ENCODE data around the gene C10orf90.

C10orf90 gene

DNA sequence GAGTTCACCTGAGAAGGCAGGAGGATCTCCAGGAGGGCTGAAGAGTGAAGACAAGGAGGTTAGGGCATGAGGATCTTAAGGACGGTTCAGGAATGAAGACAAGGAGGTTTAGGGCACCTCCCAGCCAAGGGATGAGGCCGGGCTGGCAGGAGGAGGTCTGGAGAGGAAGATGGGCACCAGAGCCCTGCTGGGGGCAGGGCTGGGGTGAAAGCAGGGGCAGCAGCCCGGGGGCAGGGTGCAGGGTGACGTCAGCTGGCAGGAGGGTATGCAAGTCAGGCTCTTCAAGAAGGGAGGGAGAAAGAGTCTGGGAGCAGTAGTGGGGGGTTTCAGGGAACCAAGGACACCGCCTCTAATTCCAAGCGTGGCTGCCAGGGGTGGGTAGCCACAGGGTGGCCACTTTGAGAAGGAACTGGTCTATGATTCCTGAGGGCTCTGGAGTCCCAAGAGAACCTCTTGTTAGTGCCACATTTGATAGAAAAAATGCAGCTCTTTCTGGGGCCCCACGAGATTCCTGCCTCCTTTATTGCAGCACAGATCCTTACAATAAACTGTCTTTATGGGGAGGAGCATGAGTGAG lies 101.6 kb downstream of the C10orf90 start:
- H3K4me1 Mint-ChIP-seq, result peaks cover 21% of the 10 kb centered on the region
- no peak overlapping the region for H3K27ac Mint-ChIP-seq
- H3K36me3 Mint-ChIP-seq (ENCODE audit: low read depth), result no peaks in the 10 kb centered on the region
- TF ChIP-seq, protein P1, sequence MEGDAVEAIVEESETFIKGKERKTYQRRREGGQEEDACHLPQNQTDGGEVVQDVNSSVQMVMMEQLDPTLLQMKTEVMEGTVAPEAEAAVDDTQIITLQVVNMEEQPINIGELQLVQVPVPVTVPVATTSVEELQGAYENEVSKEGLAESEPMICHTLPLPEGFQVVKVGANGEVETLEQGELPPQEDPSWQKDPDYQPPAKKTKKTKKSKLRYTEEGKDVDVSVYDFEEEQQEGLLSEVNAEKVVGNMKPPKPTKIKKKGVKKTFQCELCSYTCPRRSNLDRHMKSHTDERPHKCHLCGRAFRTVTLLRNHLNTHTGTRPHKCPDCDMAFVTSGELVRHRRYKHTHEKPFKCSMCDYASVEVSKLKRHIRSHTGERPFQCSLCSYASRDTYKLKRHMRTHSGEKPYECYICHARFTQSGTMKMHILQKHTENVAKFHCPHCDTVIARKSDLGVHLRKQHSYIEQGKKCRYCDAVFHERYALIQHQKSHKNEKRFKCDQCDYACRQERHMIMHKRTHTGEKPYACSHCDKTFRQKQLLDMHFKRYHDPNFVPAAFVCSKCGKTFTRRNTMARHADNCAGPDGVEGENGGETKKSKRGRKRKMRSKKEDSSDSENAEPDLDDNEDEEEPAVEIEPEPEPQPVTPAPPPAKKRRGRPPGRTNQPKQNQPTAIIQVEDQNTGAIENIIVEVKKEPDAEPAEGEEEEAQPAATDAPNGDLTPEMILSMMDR (IDR thresholded peaks at IDR 0.05; ENCODE audit: unreplicated experiment in 3 of 3), result no peak
- H3K27me3 Mint-ChIP-seq (ENCODE audit: low read depth), result peaks cover 21% of the 10 kb centered on the region
- peaks cover 10% of the 10 kb centered on the region for H3K9me3 Mint-ChIP-seq
- peak overlapping the region in 1 of 3 experiments; percentile 34 for H3K4me3 Mint-ChIP-seq

DNA sequence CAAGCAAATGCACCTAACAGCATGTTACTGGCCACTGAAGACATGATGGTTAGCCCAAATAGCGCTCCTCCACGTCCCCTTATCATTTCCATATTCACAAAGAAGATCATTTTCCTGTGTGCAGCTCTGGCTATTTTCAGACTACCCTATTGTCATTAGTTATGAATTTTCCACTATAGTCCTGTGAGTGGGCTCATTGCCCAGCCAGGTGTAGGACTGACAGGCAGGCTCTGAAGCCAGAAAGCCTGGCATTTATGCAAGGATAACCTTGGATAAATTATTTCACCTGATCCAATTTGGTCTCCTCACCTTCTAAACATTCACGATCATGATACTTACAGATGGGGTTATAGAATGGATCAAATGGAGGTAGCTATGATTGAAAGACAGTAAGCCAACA lies 104.6 kb downstream of the C10orf90 start:
- Mint-ChIP-seq H3K4me1 (peaks cover 36% of the 10 kb centered on the region), H3K9me3 (peaks cover 7% of the 10 kb centered on the region), H3K27me3 (ENCODE audit: low read depth) (peaks cover 25% of the 10 kb centered on the region), H3K4me3 (no peak overlapping the region), H3K36me3 (ENCODE audit: low read depth) (no peaks in the 10 kb centered on the region), H3K27ac (no peak overlapping the region)
- TF ChIP-seq, protein P1 (IDR thresholded peaks at IDR 0.05; ENCODE audit: unreplicated experiment in 3 of 3), result no peak

DNA sequence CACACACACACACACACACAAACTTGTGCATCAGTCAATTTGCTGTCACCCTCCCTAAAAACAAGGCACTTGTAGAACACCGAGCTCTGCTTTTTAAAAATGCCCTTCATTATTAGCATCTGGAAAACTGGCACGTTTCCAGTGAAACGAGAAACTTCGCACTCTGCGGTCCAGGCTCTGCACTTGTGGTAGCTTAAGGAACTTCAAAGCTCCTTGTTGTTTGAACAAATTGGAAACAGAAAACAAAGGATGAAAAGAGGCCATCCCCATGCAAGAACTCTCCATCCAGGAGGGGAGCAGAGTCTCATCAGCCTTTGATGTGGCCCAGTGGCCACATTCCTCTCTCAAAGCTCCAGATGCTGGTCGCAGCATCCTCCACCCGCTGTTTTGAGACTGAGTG lies 105.1 kb downstream of the C10orf90 start:
- Mint-ChIP-seq H3K36me3 (ENCODE audit: low read depth) (no peaks in the 10 kb centered on the region), H3K4me1 (peaks cover 34% of the 10 kb centered on the region), H3K4me3 (no peak overlapping the region), H3K27ac (no peak overlapping the region), H3K27me3 (ENCODE audit: low read depth) (peaks cover 25% of the 10 kb centered on the region), H3K9me3 (peaks cover 7% of the 10 kb centered on the region)
- TF ChIP-seq, protein P1 (IDR thresholded peaks at IDR 0.05; ENCODE audit: unreplicated experiment in 3 of 3), result no peak

DNA sequence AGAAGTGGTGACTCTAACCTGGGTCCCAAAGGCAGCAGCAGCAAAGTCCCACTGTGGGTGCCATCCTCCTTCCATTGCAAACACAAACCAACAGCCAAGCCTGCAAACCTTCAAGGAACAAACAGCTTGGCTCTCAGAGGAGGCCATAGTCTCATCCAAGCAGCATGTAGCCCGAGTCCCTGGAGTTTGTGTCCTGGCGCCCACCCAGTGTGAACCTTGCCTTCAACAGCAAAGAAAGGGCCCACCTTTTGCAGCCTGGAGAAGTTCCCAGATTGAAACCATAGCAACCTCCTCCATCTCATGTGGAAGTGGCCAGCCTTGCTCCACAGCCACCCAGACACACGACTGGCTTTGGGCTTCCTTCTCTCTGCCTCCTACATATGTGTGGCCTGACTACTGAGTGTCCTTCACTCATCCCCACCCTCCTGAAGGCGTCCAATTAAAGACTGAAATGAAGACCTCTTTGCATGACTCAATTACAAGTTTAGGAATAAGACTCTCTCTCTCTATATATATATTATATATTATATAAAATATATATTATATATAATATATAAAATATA lies 106.1 kb downstream of the C10orf90 start:
- H3K36me3 Mint-ChIP-seq (ENCODE audit: low read depth), result no peaks in the 10 kb centered on the region
- TF ChIP-seq, protein P1 (IDR thresholded peaks at IDR 0.05; ENCODE audit: unreplicated experiment in 3 of 3), result no peak
- H3K4me1 Mint-ChIP-seq, result peaks cover 36% of the 10 kb centered on the region

DNA sequence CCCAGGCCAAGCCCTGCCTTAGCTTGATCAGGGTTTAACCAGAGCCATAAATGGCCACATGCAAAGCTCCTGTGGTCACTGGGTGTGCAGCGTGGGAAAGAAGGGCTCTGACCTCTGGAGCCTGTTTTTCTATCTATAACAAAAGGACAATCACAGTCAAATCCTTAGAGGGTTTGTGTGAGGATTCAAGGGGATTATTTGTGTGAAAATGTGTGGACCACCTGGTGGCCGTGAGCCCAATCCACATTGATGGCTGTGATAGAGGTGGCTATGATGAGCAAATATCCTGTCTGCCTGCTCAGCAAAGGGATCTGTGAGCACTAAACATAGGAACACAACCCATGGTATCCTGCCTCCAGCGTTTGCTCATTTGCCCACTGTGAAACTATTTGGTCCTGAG lies 107.1 kb downstream of the C10orf90 start:
- TF ChIP-seq, protein P1 (IDR thresholded peaks at IDR 0.05; ENCODE audit: unreplicated experiment in 3 of 3), result no peak
- peaks cover 39% of the 10 kb centered on the region for H3K4me1 Mint-ChIP-seq
- H3K4me3 Mint-ChIP-seq, result no peak overlapping the region
- peaks cover 18% of the 10 kb centered on the region for H3K27me3 Mint-ChIP-seq (ENCODE audit: low read depth)
- H3K9me3 Mint-ChIP-seq, result peaks cover 7% of the 10 kb centered on the region
- no peaks in the 10 kb centered on the region for H3K36me3 Mint-ChIP-seq (ENCODE audit: low read depth)
- no peak overlapping the region for H3K27ac Mint-ChIP-seq

More for the DNA sequence above, 106.1 kb downstream of the C10orf90 start:
- peaks cover 7% of the 10 kb centered on the region for H3K9me3 Mint-ChIP-seq
- peaks cover 22% of the 10 kb centered on the region for H3K27me3 Mint-ChIP-seq (ENCODE audit: low read depth)
- no peak overlapping the region for H3K27ac Mint-ChIP-seq
- no peak overlapping the region for H3K4me3 Mint-ChIP-seq

All from nephron (organoid).